ENCODE results near the gene FLOT2.

GRCh38 chr17:28916302-28916934, 18.9 kb upstream of the FLOT2 start:
- TF ChIP-seq GATA2 (IDR thresholded peaks at IDR 0.05; ENCODE audit: low read depth, low read length) (no peak), GATA3 (IDR thresholded peaks at IDR 0.05; ENCODE audit: low read depth, low read length) (no peak)
